HG03571 (cell line): Measurements from ENCODE around the gene IFT81.
"Not testable (repeated sequence)": the region's sequence is repeated elsewhere in the genome, so short reads cannot be mapped to it uniquely, and the experiment has no call there.

Source experiments
- ATAC-seq: cut with Tn5 transposase; IDR thresholded peaks from one replicate; pipeline ENCODE4 v1.9.1; 2021; ENCODE audit not compliant: unreplicated experiment

IFT81 gene

DNA sequence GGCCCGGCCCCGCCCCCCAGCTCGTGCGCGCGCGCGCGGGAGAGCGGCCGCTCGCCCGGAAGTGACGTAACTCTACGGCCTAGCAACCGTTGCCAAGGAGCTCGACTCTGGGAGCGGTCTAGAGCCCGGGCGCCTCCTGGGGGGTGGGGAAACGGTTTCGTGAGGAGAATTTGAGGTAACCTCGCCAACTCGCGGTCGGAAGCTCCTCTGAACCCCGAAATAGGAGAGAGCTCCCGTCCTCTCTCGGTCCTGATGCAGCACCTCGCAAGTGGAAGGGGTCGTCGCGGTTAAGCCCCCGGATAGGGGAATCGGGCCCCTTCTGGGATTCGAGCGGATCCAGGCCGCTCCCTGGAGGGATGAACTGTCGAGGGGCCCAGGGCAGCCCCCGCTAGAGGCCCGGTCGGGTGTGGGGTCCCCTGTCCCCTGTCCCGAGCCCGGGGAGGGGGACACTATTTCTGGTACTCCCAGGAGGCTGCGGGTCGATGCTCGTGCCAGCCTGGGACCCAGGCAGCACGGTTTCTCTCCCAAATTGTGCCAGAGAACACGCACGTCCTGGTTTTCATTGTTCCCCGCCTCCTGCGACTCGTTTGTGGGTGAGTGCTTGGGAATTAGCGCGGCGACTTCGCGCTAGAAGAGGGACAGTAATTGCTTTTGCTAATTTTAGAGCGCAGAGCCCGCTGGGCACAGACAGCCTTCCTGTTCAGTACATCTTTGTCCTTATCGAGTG, at the start of gene IFT81:
Gene IFT81, plus strand, starts transcription at position 89 of the 727 bp plus-strand sequence. CDS start 3,024 bp downstream, outside the sequence.
- peak; percentile 72 for ATAC-seq

- no peak for ATAC-seq
Measured at GRCh38 chr12:110075880-110076279, 48.3 kb upstream of the IFT81 start.

GRCh38 chr12:110077800-110078199, 46.4 kb upstream of the IFT81 start:
- ATAC-seq, result no peak

GRCh38 chr12:110079477-110080400, 44.4 kb upstream of the IFT81 start:
- peak; percentile 87 for ATAC-seq

DNA sequence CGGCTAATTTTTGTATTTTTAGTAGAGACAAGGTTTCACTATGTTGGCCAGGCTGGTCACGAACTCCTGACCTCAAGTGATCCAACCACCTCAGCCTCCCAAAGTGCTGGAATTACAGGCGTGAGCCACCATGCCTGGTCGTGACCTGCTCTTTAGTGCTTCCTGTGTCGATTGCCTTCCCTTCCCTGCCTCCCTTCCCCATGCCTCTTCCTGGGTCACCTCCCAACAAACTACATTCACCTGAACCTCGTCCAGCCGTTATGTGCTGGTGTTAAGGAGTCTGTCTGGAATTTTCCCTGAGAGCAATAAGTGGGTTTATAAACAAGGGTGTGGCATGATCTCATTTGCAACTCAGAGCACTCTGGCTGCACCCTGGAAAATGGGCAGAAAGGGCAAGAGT, 43.7 kb upstream of the IFT81 start:
- ATAC-seq, result no peak

- ATAC-seq, result no peak
Measured at GRCh38 chr12:110084314-110085015, 39.7 kb upstream of the IFT81 start.

DNA sequence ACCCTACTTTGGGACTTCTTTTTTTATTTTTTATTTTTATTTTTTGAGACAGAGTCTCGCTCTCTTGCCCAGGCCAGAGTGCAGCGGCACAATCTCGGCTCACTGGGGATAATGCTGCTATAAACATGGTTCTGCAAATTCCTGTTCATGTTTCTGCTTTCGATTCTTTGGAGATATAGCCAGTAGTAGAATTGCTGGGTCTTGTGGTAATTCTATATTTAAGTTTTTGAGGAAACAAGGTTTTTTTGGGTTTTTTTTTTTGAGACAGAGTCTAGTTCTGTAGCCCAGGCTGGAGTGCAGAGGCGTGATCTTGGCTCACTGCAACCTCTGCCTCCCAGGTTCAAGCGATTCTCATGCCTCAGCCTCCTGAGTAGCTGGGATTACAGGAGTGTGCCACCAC, 35.9 kb upstream of the IFT81 start:
- ATAC-seq, result not testable (repeated sequence)

DNA sequence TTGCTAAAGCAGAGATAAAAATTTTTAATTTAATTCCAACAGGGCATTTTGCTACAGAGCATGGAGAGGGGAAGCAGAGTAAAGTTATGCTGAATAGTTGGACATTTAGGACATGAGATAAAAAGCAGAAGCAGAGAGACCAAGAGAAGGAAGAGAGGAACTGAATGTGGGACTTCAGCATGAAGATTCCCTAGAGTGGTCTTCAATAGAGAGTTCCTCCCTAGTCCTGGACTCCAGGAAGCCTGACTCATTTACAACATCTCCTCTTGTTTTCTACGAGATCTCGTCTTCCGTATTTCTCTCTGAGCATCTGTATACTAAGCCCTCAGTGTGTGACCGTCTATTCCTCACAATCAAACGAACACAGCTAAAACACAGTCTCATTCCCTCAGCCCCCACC, 35.2 kb upstream of the IFT81 start:
- no peak for ATAC-seq

DNA sequence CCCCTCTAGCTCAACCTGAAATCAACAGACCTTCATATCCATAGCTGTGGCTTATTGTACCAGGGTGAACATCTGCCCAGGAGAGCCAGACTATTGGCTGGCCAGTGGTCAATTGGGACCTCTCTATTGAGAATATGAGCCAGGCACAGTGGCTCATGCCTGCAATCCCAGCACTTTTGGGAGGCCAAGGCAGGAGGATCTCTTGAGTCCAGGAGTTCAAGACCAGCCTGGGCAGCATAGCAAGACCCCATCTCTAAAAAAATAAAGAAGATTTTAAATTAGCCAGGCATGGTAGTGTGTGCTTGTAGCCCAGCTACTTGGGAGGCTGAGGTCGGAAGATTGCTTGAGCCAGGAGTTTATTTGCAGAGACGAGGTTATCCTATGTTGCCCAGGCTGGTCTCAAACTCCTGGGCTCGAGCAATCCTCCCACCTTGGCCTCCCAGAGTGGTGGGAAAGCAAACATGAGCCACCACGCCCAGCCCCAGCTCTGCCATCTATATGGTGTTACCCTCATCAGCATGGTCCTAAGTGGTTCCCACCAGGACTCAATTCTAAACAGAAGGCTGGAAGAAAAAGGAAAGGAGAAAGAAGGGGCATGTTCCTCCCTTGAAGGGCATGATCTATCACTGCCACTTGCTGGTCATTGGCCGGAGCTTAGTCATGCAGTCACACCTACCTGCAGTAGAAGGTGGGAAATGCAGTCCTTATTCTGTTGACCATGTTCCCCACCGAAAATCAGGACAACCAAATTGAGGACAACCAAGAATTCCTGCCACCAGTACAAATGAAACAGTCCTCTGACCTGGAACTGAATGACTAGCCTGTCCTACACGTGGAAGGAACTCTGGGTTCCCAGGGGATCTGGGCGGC, 33.7 kb upstream of the IFT81 start:
- no peak for ATAC-seq

- ATAC-seq, result no peak
Measured at GRCh38 chr12:110091136-110091711, 32.9 kb upstream of the IFT81 start.

DNA sequence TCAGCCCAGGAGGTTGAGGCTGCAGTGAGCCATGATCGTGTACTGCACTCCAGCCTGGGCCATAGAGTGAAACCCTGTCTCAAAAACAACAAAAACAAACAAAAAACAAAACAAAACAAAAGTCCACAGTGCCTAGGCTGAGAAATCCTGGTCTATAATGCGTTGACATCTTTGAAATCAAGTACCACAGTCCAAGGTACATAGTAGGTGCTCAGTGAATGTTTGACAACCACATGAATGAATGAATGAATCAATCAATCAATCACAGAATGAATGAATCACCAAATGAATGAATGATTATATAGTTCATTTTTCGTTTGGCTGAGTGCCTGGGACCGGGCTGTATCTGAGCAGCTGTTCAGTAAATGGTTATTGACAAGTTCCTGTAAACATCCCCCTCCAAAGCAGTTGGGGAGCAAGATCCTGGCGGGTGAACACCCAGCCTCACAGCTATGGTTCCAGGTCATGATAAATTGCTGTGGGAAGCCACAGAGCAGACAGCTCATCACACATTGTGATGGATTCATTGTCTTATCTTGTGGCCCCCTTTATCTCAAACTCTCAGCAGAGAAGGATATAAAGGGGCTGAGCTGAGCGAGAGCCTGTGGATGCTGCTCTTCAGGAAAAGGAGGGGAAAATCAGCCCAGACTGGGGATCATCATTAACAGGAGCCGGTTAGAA, 30.4 kb upstream of the IFT81 start:
- no peak for ATAC-seq

DNA sequence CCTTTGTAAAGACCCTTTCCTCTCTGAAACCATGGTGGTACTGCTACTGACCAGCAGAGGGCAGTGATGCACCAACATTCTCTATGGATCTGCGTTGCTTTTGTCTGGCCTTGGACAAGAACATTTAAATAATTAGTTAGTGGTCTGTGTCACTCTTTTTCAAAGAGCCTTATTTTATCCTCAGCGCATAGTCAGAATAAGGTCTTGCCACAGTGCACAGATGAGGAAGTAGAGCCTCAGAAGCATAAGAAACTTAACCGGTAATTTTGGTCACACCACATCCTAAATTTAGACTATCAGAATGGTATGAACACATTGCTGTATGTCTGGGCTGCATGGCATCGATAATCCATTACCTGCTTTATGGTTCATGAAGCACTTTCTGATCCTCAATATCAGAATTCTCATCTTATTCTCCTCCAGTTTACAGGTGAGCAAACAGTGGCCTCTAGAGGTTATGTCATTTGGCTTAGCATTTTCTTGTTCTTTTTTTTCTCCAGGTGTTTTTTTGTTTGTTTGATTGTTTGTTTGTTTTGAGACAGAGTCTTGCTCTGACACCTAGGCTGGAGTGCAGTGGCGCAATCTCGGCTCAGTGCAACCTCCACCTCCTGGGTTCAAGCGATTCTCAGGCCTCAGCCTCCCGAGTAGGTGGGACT, 23.7 kb upstream of the IFT81 start:
- peak; percentile 80 for ATAC-seq

DNA sequence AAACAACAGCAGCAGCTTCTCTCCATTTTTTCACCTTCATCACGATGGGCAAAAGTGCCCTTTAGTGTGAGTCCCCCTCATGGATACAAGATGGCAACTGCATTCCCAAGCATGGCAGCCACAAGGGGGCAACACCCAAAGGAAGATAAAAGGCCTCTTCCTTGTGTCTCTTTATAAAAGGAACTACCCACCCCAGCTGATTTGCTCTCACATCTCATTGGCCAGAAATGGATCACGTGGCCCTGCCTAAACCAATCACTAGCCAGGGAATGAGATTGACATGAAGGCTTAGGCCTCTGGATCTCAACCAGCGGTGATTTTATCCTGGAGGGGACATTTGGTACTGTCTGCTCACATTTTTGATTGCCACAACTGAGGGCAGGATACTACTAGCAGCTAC, 21.9 kb upstream of the IFT81 start:
- no peak for ATAC-seq

- ATAC-seq, result no peak
Measured at GRCh38 chr12:110104188-110105094, 19.7 kb upstream of the IFT81 start.

- ATAC-seq, result no peak
Measured at GRCh38 chr12:110105159-110105558, 19.0 kb upstream of the IFT81 start.

- ATAC-seq, result no peak
Measured at GRCh38 chr12:110105986-110106385, 18.2 kb upstream of the IFT81 start.

DNA sequence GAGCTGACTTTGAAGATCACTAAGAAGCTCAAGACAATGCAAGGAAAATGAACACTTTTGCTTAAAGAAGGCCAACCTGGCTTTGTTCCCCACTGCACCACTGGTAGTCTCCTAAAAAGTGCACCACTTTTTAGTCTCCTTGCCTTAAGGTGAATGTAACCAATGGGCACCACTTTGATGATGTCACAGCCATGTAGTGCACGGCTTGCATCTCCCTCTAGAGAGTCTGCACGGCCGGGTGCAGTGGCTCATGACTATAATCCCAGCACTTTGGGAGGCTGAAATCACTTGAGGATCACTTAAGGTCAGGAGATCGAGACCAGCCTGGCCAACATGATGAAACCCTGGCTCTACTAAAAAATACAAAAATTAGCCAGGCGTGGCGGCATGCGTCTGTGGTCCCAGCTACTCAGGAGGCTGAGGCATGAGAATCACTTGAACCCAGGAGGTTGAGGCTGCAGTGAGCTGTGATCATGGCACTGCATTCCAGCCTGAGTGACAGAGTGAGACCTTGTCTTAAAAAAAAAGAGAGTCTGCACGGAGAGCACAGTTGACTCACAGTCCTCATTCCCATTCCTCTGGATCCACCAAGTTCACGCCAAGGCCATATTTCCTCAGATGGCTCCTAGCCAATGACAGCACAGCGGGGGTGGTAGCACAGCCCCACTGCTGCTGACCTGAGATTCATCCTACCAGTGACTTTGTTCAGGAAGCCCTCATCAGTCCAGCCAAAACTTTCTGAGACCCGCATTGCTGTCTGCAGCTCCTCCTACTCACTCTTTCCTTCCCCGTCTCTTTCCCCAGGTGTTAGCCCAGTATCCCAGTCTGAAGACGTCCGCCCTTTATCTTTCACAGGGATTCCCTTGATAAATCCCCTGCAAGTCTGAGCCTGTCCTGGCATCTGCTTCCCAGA, 16.5 kb upstream of the IFT81 start:
- no peak for ATAC-seq
